HG03342 (cell line): ENCODE measurements around the gene TSGA10.

Experiments
- ATAC-seq: cut with Tn5 transposase; IDR thresholded peaks from one replicate; pipeline ENCODE4 v1.9.1; 2021; ENCODE audit warnings: mild to moderate bottlenecking, moderate library complexity; ENCODE audit not compliant: unreplicated experiment

The TSGA10 gene

GRCh38 chr2:98948956-98949739, 205.6 kb downstream of the TSGA10 start:
- no peak for ATAC-seq

- ATAC-seq, result no peak
Measured at GRCh38 chr2:98947554-98947953, 207.2 kb downstream of the TSGA10 start.
